Fibroblast of gingiva (primary cell): Measurements from ENCODE around the gene IGF1.
A peak's percentile ranks its signal among the peaks of the same experiment; 100 is the strongest.

Experiments used
- DNase-seq: peaks from one replicate; pipeline ENCODE4 v3.0.0-alpha.2; 2011; ENCODE audit warnings: low read depth

The IGF1 gene

DNA sequence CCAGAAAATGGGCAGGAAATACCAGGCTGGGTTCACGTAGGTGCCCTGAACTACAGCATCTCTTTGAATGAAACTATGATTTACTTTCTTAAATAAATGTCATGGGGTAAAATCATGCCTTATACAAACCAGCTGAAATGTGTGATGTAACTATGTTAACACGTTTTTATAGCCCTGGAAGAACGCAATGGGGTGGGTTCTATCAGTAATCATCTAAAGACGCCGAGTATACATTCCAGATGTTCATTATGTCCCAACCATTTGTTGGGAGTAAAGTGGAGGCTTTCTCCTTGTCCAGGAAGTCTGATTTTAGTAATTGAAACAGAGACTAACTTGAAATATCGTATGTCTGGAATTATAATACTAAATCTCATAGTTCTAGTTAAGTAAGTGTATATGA, 16.2 kb upstream of the IGF1 start:
- DNase-seq = no peak

DNA sequence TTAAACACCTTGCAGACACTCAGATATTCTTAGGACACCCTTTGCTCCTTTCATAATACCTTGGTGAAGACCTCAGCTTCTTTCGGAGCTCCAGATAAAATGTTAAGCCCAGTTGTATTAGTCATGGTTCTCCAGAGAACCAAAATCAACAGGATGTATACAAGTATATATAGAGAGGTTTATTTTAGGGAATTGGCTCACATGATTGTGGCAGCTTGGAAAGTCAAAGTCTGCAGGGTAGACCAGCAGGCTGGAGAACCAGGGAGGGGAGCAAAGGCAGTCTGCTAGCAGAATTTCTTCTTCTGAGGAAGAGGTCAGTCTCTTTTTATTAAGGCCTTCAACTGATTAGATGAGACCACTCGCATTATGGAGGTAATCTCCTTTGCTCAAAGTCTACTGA, 6.9 kb upstream of the IGF1 start:
- no peak for DNase-seq

DNA sequence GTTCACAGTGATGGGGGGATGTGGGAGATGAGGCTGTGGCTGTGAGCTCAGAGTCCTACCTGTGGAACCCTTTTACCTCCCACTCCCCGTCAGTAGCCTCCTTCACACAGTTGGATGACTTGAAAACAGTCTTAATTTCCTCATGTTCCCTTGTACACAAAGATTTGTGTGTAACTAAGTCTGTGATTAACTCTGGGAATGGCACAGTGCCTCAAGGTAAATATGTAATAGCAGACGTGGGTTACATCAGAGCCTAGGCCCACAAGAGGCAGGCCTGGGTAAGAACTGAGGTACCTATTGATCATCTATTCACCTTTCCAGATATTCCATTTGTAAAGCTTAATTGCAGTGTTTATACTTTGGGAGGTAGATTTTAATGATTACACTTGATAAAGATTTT, 5.8 kb upstream of the IGF1 start:
- DNase-seq = no peak

DNA sequence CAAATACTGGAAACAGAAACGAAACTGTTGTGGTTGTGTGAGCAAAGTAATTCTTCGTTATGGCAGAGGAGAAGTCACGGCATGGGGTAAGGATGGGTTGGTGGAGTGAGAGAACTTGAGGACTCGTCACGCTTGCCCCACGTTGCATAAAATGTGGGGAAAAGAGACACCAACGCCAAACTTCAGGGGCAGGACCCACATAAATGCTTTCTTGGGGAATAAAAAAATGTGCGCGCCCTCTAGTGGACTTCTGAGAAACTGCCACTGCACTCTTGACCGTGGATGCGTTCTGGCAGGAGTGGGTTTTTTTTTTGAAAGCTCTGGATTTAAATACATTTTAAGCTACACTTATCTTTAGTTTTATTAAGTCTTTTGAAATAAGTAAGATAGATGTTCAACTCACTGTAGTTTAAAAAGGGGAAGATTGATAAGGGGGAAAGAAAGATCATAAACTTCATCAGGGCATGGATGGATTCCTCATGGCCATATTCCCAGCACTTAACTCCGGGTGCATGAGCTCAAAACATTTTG, 4.1 kb upstream of the IGF1 start:
- DNase-seq = peak; percentile 75

DNA sequence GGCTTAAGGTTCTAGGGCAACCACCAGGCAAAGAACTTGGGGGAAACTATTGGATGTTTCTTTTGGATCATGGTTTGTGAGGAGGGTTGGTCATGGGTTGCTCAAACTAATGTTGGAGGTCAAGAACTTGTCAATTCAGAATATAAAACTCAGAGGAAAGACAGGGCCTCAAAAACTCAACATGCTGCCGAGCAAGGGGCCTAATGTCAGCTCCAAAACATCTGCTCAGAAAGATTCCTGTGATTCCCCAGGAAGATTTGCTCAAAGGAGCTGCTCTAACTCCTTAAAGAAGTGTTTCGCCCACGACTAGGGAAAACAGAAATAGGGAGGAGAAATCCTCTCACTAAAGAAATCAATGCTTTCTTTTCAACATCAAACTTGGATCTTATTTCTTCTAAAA, 3.7 kb upstream of the IGF1 start:
- DNase-seq = no peak

DNA sequence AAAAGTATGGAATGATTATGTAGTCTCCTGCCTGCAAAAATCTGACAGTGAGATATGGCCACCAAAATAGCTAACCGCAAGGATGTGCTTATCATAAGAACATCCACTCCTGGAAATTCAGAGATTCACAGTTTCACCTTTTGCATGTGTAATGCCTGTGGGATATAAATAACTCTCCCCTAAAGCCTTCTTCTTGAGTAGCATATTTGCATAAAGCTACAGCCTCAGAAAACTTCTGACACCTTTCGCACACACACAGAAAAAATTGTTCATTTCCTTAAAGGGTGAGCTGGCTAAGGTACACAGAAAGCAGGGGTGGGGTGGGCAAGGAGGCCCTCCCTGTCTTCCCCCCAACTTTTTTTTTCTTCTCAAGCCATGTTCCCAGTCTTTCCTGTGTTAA, 3.1 kb upstream of the IGF1 start:
- DNase-seq = no peak

DNA sequence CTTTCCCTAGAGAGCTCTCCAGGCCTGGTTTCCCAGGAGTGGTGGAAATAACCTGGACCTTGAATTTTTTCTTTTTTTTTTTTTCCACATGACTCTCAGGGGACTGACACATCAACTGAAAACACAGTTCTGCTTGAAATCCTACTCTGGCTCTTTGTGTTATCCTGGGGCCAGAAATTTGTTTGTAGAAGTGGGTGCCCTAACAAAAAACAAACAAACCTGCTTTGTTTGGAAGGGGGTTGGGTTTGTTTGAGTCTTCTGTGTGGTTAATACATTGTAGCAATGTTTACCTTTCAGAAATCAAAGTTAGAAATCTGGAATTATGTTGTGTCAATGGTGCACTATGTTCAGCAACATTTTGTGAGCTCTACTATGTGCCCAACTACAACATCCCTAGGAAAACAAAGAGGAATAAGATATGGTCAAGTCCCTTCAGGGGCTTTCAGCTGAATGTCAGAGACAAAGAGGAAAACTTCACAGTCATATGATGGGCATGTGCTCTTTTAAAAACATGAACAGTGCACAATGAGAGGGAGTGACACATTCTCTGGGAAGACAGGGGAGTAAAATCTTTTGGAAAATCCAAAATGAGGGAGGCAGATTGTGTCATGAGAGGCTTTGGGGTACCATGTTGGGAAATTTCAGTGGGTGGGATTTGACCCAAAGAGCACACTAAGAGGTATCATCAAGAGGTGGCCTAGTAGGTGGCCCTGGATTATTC, 1.5 kb upstream of the IGF1 start:
- no peak for DNase-seq

DNA sequence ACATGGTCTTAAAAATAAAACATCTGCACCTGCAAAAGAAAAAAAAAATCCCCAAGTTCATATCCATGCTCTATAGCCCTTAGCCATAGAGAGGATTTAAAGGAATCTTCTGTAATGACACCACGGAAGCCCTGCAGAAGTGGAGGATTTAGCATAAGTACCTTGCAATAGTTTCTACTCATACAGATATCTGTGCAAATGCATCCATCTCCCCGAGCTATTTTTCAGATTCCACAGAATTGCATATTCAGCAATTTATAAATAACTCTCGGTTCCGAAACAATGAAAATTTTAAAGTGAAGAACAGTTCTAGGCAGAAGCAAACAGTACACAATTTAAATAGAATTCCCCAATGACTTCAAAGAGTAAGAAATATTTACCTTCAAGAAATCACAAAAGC, 424 bp downstream of the IGF1 start:
- DNase-seq = no peak

DNA sequence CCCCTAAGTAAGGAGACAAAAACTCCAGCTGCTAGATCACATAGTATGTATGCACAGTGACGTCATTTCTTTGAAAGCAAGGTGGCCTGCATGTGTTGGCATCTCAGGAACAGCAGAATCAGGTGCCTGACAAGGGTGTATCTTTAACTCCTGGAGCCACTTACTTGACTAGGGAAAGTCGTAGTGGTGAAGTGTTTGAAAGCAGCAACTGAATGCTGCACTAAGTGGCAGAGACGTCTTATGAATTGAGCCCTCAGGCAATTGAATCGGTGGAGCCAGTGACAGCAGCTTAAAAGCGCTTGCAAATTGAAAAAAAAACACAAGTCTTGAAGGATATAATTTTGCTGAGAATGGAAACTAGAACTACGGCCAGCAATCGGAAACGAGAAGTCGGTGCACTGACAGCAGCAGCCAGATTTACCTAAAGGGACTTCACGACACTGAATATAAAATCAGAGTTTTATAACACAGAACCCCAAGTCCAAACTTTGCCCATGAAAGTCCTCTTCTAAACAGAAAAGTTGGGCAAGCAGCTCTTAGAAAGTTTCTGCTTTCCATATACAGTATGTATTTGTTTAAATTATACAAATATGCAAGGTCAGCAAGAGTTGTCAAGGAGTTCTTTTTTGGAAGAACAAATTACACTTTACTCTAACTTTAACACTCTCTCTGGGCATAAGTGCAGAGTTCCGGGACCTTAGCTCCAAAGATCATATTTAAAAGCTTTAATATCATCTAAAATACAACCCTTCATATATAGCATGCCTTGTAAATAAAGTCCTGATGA, 1.1 kb downstream of the IGF1 start:
- no peak for DNase-seq

DNA sequence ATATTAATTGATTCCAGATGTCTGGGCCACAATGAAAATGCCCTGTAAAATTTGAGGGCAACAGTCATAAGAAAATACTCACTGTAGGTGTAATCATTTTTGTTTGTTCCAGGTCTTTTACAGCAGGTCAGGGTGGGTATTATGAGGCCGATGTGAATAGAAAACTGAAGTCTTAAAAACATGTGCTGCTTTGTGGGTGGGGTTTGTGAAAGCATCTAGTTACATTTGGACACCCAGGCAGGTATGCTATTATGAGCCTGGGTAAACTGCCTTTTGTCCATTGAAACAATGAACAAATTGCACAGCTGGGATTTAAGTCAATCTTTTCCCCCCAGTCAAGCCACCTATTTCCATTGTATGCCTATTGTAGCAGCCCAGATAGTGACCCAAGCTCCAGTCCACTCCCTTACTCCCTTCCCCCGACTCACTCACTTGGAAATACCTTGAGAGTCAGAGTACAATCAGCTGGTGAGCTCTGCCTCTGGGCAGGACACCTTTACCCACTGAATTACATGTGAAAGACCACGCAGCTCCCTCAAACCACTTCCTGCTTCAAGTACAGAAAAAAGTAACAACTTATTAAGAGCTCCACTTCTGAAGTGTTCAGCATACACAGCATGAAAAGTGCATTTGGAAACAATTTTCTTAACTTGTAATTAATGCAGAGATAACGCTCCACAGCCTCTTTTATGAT, 1.8 kb downstream of the IGF1 start:
- no peak for DNase-seq

DNA sequence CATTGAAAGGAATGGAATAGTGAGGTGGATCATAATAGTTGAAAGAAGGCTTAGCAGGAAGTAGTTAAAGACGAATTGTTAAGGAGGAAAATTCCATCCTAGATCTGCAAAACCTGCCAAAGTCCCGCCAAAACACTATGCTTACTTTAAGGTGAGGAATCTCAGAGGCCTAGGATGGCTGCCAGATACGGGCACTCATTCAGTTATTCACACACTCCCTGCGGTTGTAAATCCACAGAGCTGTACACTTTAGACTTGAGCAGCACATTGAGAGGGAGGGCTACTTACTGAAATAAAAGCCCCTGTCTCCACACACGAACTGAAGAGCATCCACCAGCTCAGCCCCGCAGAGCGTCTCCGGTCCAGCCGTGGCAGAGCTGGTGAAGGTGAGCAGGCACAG, 5.0 kb downstream of the IGF1 start:
- DNase-seq = no peak

DNA sequence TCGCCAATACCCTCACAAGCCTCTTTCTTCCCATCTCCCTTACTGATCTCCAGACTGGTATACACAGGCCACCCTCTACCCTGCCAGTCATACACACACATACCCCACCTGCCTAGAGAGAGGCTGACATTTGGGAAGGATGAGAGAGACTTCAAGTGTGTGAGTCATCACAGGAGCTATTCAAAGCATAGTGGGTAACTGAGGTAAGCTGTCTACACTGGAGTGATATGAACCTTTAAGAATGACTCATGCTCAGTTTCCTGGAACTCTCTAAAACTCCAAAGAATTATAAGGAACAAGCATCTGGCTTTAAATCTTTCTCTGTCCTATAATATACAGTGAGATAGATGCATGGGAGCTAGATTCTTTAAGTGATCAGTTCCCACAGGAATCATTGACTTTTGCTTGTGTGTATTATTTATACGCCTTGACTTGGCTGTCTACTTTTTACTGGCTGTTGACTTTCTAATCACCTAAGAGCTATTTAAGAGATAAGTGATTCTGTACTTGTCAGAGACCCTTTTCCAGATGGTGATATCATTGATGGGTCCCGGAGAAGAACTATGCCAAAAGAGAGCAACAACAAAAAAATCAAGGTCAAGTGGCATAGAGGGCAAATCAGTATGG, 5.8 kb downstream of the IGF1 start:
- DNase-seq = no peak

DNA sequence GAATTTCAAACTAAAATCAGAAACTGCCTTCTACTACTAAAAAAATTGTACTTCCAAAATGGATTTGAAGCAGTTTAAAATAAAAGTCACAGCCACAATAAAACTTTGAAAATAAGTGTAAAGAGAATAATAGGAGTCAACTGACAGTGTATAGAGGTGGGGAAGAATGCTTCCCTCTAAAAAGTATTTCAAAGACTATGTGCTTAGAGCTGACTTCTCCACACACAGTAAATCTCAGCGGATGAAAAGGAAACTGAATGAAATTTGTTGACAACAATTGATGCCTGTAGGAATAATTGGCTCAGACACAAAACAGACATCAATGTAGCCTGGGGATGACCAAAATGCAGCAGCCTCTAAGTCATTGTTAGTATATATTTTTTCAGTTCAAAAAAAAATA, 7.9 kb downstream of the IGF1 start:
- DNase-seq = no peak

DNA sequence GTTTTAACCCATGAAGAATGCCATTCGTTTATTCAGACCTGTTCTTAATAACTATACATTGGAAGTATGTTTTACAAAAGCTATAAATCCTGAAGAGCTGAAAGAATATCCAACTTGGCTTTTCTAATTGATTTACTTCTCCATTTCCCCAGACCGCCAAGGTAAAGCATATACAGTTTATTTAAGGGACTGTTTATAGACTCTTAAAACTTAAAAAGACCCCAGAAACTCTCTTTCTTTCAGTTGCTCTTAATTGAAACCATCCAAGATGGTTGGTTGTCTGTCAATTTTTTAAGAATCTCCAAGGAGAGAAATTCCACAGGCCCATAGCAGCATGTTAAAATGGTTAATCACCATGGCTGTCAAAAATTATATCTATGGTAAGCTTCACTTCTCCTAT, 8.8 kb downstream of the IGF1 start:
- DNase-seq = no peak

DNA sequence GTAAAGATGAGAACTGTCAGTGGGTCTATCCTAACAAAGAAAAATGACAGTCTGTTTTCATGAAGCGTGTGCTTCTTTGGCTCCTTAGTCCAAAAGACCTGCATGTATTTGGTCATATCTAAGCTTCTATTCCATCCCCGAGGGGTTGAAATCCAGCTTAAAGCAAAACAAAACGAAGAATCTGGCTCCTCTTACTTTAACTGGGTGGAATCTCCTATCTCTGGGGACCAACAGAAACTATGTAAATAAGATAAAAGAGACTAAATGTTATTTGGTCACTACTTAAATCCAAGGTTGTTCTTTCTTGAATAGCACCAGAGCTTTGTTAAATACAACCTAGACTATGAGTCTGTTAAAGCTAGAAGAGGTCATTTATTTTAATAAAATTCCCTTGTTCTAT, 9.4 kb downstream of the IGF1 start:
- no peak for DNase-seq

DNA sequence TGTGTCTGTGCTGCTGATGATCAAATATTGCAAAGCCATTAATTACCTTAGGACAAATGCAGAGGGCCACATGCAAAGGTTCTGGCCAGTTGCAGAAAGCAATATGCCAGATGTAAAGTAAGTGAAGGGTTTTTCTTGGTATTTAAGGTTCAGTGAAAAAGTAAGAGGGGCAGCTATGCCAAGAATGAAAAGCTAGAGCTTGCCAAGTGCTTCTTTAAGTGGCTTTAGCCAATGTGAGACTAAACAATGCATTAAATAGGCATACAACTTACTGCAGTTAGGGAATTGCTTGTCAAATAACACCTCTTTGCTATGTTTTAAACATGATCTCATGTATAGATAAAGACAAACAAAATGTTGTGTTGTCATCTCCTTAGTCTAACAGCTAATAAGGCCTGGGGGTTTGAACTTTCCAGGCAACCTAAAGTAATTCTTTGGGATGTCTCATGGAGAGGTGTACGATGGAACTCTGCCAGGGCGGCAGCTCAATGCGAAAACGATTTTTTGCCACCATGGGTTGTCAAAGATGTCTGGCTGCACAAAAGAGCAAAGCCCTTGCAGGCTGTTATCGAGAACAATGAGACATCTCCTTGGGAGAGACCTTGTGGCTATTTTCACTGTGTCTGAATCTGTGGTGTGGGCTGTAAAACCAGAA, 12.0 kb downstream of the IGF1 start:
- no peak for DNase-seq

DNA sequence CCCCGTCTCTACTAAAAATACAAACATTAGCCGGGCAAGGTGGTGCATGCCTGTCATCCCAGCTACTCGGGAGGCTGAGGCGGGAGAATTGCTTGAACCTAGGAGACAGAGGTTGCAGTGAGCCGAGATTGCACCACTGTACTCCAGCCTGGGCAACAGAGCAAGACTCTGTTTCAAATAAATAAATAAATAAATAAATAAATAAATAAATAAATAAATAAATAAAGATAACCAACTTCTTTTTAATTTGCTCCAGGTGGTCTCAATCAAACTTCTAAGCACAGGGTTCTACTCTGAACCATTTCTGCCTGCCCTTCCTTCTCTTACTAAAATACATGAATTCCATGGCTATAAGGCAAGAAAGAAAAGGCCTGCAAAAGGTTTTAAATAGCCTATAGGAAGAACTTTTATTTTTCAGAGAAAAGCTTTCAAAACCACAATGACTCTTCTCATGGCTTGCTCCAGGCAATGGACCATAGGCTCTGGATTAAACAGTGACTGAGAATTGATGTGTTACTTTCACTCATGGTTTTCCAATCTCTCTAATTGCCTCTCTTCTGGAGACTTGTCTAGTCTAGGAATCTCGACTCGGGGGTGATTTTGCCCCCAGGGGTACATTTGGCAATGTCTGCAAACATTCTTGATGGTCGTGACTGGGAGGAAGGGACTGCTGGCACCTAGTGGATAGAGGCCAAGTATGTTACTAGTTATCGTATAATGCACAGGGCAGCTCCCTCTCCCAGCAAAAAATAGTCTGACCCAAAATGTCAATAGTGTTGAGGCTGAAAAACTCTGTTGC, 14.4 kb downstream of the IGF1 start:
- no peak for DNase-seq

DNA sequence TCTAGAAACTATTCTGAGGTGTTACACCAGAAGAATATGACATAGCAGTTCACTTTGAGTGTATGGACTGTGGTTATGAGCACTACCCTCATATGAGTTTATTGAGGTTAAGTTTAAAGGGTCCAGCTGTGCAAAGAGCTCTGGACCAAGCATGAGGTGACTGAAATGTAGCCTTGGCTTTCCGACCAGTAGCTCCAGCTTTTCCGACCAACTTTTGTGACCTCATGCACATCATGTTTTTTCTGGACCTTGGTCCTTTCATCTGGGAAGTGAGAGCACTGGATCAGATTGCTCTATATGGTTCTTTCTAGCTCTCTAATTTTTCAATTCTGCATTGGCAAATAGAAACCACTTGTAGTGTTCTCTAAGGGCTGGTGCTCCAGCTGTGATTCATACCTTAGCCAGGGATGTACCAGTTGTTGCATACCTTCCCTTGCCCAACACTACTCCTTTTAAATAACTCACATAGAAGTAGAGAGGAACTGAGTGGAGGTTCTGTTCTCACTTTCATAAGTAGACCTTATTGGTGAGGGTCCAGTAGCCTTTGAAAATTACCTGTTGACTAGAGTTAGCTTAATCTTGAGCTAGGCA, 16.6 kb downstream of the IGF1 start:
- DNase-seq = no peak

DNA sequence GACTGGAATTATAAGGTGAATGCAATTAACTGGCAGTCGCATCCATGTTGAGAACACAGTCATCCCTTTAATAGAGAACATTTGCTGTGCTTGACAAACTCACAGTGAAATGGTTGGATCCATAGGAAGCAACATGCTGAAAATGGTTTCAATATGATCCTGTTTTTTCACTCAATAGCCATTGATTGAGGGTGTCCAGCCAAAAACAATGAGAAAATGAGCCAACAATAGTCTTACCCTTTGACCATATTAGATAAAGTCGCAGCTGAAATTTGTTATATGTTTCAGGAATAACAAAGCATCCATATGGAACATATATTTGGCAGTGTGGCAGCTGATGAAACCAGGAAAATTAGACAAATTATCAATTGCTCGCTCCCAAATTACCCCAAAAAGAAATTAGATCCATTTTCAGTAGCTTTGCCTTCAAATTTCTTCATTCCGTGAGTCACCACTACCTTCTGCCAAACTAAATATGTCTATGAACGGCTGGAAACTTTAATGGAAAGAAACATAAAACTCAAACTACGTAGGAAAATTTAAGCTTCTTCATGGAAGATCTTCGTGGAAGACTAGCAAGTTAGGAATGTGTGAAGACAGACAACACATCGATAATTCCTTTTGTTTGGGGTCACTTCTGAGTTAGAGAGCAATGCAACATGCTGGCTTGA, 17.4 kb downstream of the IGF1 start:
- peak; percentile 71 for DNase-seq

DNA sequence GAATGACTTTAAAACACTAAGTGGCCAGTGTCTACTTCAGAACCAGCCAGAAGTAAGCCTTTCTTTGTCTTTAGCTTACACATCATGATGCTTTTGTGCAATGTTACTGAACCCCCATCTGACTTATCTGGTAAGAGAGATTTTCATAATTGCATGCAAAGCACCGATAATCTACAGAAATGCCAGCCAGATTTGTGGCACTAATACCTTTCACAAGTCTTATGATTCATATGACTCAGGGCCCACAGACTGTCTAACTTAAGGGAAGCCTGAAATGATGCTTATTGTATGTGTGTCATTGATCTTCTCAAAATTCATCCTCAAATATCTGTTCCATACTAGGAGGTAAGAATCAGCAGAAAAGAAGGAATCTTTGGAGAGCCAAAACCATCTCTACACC, 18.0 kb downstream of the IGF1 start:
- DNase-seq = peak; percentile 34
